GM19238 (cell line): ENCODE results near the gene BCOR.

ENCODE experiments used
- DNase-seq: peaks from one replicate; pipeline ENCODE4 v3.0.0; 2011; ENCODE audit warnings: low spot score; ENCODE audit not compliant: insufficient read length

The BCOR gene

DNA sequence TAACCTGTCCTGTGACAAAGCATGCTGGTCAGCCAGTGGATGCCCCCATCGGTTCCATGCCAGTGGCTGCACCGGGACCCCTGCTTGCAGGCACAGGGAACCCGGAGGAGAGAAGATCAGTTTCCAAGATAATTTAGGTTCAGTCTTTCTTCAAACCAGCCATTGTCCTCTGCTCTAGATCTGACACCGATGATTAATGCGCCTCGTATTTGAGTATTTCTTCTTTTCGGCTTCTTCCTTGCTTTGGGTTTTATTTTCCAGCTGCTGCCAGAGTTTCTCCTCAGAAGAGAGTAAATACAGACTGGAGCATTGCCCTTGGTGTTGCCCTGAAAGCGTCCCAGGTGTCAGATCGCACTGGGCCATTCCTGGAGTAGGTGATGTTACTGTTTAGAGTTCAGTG is 19.2 kb upstream of the BCOR start:
- no peak for DNase-seq

DNA sequence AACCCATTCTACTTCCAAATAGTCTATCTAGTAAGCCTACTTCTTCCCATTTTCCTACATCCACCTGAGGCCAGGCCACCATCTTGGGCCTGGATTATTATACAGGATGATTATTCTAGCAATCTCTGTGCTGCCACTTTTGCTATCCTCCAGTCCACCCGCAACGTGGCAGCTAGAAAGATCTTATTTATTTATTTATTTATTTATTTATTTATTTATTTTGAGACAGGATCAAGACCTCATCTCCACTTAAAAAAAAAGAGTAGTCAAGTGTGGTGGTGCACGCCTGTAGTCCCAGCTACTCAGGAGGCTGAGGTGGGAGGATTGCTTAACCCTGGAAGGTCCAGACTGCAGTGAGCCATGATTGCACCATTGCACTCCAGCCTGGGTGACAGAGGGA is 15.2 kb upstream of the BCOR start:
- DNase-seq: no peak

DNA sequence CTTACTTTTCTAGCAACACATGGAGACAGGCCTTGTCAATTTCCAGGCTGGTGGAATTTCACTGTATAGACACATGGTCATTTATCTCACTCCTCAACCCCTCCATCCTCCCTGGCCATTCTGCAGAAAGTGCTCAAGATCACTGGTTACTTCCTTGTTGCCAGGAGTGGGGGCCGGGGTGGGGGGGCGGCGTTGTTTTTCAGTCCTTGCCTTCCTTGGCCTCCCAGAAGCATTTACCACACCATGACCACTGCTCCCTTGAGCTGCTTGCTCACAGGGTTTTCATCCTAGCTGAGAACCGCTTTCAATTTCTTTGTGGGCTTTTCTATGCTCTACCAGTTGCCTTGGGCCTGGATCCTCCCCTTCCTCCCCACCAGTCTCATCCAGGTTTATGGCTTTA is 14.1 kb upstream of the BCOR start:
- no peak for DNase-seq

DNA sequence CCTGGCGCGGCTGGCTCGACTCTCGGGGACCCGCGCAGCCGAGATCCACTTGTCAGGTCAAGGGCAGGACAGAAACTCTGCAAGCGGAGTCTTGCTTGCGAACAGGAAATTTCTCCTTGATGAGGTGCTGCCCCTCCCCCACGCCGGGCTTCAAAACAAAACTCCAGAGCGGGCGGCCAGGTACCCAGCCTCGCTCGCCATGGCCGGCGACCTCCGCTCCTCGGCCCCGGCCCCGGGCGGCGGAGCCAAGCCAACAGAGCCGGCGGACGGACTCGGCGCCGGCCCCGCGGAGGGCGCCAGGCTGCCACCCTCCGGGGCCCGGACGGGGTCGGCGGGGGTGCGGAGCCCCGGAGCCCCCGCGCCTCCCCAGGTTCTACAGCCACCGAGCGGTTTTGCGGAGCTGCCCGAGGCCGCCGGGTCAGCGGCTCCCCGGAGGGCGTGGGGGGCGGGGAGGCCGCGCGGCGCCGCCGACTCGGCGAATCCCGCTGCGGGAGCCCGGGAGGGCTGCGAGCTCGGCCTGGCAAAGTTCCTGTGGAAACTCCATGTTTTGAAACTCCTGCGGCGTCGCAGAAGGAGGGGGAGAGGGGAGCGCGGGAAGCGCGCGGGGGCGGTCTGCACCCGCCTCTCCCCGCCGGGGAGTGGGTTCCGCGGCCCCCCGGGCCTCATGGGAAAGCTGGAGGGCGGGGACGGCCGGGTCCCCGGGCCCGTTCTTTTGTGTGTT is 11.7 kb upstream of the BCOR start:
- no peak for DNase-seq

DNA sequence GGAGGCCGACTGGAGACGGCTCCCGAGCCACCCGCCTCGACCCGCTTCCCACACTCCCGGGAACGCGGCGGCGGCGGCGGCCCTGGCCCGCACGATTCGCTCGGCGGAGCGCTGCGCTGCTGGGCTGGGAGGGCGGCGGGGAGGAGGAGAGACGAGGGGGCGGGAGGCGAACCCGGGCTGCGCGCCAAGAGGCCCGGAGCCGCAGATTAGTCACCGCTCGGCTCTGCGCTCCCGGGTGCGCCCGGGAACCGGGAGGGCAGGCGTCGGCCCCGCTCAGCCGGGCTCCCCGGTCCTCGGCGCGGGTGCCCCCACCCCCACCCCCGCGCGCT is 11.2 kb upstream of the BCOR start:
- no peak for DNase-seq

DNA sequence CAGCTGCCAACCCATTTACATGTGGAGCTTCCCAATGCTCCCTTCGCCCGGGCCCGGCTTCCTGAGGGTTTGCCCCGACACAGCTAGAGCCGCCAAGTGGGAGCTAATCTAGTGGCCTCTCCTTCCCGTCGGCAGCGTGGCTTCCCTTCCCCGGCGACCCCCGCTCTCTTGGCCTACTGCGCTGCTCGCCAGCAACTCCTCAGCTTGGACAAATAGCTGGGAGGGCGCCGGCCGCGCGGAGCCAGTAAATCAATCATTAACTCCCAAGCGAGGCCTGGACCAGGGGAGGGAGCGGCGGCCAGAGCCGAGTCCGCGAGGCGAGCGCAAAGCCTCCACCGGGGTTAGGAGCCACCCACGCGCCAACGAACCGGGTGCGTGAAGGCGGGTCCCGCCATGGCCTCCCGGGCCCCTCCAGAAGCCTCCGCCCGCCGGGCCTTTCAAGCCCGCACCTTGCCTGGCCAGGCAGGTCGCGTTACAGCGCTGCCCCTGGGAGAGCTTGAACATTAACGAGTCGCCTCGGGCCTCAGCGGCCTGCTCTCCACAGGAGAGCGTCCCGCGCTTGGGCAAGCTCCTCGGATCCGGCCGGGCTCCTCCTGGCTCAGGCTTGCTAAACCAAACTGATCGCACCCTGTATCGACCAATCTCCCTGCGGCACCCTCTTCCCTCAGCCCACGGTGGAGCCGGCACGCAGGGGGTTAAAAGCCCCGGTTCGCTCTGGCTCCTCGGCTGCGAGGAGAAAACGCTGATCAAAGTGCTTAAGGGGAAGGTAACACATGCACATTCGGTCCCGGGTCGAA is 10.6 kb upstream of the BCOR start:
- DNase-seq: no peak

DNA sequence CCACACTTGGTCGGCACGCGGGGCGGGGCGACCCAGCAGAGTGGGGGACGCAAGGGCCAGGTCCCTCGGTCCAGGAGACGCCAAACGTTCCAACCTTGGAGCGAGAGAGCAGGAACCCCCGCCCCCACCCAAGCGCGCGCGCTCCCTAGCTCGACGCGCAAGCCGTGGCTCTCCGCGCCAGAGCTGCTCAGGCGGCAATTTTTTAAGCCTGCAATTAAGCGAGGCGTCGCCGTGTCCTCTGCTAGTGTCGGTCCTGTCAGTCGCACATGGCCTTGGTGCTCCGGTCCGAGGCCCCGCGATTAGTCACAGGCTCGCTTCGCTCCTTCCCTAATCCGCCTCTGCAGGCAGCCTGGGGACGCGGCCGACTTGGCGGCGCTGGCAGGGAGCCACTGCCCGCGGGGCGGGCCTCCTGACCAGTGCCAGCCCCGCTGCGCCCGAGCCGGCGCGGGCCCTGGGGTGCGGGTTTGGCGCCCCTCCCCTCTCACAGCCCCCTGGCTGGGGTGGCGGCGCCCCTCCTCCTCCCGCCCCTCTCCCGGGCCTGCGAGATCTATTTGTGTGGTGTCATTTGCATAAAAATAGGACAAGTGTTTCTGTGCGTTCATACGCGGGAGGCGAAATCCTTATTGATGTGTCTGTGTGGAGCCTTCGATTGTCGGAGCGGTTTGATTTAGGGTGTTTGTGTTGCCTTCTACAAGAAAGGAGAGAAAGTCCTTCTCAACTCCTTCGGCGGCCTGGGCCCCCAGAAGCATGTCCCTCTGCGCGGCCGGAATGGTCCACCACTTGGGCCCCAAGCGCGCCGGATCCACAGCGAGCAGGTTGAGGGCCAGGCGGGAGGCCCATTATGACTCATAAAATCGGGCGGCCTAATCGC is 9.8 kb upstream of the BCOR start:
- DNase-seq: no peak

DNA sequence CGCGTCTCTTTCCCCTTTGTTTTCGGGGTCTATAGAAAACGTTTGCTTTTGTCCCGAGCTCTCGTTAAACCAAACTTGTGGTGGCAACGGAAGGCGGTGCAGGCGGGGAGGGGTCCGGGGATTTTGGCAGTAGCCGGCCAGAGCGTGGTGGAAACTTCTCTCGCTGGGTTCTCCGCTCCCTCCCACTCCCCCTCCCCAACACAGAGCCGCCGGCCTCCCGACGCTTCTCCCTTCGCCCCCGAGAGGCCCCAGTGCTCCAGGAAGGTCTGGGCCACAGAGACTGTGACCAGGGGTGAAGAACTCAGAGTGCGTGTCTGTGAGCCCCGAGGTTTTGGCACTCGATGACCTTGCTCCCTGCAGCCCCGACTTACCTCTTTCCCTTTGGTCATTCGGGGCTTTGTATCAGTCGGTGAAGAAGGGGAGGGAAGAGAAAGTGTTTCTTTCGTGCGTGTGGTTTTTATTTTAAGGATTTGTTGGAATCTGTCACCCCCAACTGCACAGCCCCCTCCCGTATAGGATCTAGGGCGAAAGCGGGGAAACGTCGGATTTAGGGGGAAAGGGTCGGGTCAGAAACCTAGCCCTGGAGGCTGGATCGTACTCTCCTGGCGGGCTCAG is 9.0 kb upstream of the BCOR start:
- DNase-seq: no peak

DNA sequence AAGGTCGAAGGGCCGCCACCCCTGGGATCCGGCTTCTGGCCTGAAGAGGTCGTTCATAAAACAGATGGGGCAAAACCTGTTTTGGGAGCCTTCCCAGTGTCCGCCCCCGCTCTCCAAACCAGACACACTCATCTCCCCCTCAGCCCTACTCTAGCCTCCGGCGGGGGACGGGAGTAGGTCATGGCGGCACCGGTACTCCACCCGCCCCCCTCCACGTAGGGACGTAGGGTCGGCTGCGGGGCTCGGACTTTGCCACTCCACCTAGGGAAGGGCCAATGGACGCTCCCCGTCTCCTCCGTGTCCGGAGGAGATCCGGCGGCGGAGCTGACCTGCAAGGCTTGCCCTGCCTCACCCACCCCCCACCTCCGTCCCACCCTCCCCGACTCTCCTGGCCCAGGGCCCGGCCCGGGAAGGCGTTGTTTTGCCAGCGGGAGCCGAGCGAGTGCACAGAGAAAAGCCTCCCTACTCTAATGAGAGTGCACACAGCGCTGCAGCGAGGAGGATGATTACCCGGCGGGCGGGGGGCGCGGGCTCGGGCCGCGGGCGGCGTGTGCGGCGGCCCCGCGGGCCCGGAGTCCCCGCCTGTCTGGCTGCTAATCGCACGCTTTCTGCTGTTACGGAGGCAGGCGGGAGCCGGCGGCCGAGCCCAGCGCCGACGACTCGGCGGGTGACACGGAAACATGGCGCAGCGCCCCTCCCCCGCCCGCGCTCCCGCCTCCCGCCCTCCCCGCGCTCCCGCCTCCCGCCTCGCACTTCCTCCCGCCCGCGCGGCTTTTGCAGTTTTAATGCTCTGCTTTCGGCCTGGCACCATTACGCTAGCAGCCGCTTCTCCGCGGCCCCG is 8.3 kb upstream of the BCOR start:
- DNase-seq: no peak

DNA sequence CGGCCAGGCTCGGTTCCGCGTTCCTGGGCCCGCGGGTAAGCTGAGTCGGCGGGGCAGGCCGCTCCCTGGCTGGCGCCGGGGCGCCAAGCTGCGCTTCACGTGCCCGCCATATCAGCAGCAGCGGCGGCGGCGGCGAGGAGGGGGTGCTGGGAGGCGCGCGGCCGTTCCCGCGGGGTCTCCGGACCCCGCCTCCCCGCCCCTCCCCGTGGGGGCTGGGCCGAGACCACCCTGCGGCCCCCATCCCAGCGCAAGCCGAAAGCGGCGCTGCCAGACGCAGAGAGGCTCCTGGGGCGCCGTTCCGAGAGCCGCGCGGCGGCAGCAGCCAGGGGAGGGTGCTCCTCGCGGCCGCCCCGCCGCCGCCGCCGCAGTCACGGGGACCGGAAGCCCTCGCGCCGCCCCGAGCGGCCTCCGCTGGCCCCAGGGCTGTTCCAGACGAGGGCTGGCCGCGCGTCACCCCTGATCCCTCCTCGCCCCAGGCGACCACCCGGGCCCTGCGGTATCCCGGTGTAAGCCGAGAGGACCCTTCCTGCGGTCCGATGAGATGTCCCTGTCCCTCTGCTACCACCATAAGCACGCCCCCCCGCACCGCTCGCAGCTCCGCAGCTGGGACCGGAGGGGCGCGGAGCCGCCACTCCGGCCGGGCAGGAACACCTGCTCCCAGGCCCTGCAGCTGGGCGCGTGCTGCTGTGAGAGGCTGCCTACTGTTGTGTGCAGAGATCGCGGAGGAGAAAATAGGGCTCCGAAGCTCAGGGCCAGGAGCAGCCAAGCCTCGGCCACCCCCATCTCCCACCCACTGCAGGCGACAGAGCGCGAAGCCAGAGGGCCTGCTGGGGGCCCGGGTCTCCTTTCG is 7.5 kb upstream of the BCOR start:
- DNase-seq: no peak

DNA sequence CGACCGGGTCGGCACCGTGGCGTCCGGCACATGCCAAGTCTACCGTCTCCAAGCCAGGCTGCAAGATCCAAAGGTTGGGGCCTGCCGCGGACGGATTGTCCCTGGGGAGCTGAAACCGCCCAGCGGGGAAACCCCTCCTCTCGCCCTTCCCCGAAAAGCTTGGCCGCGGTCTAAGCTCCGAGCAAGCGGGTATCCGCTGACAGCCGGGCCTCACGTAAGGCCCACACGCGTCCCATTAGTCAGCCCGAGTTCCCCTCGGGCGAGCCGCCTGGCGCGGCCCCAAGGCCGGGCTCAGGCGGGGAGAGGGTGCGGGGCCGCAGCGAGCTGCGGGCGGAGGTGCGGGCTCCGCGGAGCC is 6.8 kb upstream of the BCOR start:
- no peak for DNase-seq

DNA sequence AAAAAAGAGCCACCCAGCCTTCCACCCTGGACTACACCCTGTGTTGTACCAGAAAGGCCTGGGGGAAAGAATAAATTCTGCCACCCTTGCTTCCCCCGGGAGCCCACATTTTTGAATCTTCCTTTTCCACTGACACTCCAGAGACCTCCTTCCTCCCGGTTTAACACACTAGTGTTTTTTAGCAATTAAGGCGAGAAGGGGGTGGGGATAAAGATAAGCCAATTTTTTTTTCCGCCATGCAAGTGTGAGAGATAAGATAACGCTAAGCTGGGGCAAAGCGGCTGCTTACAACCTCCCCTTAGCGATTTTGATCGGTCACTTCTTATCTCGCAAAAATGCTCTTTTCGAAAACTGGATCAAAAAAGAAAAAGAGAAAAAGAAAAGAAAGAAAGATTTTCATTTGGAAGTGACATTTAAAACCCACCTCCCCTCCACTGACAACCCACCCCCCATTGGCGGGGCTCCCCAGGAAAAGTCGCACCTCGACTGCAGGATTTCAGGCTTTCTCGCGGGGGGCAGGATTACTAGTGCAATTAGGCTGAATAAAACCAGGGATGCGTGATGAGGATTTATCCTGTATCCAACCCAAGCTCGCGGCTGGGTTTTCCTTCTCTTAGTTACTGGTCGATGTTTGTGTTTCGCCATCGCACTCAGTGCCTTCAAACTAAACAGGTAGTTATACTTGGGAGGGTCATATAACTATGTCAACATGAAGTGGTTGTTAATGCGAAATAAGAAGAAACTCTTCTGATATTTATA is 6.0 kb upstream of the BCOR start:
- no peak for DNase-seq

DNA sequence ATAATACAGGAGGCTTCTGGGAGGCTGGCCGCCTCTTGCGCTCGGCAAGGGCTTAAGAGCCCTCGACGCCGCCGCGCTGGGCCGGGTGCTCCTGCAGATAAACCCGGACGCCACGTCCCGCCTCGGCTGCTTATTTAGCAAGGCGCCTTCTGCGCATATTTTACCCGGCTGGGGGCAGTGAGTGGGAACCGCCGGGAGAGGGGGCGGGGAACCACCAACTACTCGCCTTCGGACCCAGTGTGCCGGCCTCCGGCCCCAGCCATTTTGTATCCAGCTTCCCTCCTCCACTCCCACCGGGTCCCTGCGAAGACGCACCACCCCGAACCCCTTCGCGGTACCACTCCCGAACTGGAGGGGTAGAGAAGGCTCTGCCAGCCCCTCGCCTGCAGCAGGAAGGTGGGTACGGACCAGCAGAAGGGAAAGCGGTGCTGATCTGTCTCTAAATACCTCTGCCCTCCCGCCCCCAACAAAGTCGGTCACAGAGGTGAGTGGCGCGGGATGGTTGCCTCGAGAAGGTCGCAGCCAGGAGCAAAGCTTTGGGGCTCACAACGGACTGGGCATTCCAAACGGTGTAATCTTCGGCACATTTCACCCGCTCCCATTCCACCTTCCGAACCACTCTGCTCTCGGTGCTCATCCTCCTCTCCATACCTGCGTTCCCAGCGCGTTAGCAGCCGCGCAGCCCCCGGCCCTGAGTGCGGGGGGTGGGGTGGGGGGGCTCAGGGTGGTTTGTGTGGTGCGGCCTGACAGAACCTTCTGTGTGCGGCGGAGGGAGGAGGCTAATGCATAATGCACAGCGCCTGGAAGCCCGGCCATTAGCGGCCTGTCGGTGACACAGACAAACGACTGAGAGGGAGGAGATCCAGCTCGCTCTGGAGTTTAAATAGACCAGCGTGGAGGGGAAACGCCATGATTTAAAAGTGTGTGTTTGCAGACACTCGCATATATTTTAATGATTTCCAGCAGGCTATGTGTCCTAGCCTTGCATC is 4.9 kb upstream of the BCOR start:
- no peak for DNase-seq

DNA sequence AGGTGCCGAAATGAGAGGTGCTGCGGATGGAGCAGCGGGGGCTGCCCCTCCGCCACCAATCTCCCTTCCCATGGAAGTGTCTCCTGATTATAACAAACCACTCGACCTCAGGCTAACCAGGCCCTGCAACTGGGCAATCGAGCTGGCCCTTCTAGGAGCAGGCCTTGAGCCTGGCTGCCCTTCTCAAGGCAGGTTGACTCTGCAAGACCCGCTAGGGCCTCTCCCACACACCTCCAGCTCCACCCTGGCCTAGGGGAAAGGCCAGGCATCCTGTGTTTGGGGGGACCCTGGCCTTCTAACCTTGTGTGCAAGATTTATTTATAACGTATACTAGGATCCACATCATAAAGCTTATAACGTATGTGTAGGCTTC is 3.7 kb upstream of the BCOR start:
- DNase-seq: no peak

DNA sequence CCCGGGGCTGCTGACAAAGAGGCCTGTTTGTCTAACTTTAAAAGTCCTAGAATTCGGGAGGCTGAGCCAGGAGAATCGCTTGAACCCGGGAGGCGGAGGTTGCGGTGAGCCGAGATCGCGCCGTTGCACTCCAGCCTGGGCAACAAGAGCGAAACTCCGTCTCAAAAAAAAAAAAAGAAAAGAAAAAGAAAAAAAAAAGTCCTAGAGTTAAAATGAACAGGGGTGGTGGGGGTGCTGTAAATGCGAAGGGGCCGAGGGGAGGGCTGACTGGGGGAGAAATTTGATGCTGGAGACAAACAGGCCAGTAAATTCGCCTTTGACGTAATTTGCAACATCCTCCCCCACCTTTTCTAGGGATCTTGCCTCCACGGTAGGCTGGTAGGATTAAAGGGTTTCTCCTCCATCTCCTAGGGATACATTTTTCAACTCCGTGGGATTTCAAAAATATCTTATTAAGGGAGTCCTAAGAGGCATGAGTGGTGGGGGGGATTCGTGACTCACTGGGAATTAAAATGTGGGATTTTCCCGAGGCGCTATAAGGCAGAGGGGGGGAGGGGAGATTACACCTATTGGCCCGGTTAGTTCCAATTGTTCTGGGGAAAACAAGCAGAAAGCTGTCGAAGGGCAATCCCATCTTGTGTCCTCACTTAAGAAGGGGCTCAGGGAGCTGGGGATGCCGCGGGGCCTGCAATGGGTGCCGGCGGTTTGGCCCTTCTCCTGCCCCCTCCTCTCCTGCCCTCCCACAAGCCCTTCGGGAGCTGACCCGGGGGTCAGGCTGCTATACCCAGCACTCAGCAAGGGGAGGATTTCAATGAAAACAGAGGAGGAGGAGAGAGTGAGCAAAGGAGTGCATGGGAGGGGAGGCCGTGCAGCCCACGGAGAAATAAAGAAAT is 3.0 kb upstream of the BCOR start:
- DNase-seq: no peak

DNA sequence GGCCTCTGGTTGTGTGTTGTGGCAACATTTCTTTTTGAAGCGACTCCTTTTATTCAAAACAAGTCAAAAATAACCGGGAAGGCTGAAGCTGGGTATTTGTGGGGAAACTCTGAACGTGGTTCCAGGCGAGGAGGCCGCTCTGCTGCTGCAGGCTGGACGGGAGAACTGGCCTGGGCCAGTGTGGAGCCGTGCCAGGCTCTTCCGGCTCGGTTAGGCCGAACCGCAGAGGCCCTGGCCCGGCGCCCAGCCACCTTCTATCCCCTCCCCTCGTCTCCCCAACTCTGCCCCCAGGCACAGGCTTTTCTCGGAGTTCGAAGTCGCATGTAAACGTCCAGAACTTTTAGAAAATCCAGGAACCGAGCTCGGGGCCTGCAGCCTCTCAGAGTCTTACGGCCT is 2.4 kb upstream of the BCOR start:
- no peak for DNase-seq
